H1 (cell line): ENCODE measurements around the gene GATC. TPM values are rescaled to one million over a fixed set of nuclear protein-coding genes. Genes with fewer than 3 reads are reported as not detected.

Source experiments
- CTCF ChIA-PET: fragments of 300-600 bp; sonication (Branson Sonifier 250); formaldehyde crosslinking; loops from one replicate; lab custom pipeline; 2021; ENCODE audit not compliant: partially characterized antibody; lab: Charles Lee
- POLR2A ChIA-PET: fragments of 300-600 bp; sonication (Branson Sonifier 250); formaldehyde crosslinking; loops from one replicate; lab custom pipeline; 2021; ENCODE audit warnings: inconsistent platforms; ENCODE audit not compliant: partially characterized antibody; lab: Charles Lee
- DNase-seq, 2 experiments: peaks; one replicate each; pipeline versions ENCODE4 v3.0.0 to v3.0.0-alpha.2; 2010 to 2022; ENCODE audit warnings: low spot score in 2 of 2, low read depth in 1 of 2, mixed read lengths in 1 of 2
- FAIRE-seq: peaks from 2 replicates; lab custom pipeline; 2011; peaks lifted over from hg19 to GRCh38; lab: Jason Lieb, UNC
- H2AFZ ChIP-seq: 2 replicates; pipeline ENCODE4 v1.8.1; 2012; ENCODE audit warnings: low read length, inconsistent platforms
- H2AK5ac ChIP-seq: 2 replicates; pipeline ENCODE4 v1.6.1; 2013; ENCODE audit warnings: low read depth, low read length
- H2BK120ac ChIP-seq: replicated peaks from 2 replicates; pipeline ENCODE3; 2013; ENCODE audit warnings: low read depth, low read length, inconsistent platforms
- H2BK12ac ChIP-seq: 2 replicates; pipeline ENCODE4 v1.6.1; 2013; ENCODE audit warnings: low read depth, low read length
- H2BK15ac ChIP-seq: 2 replicates; pipeline ENCODE4 v1.6.1; 2013; ENCODE audit warnings: low read length
- H2BK20ac ChIP-seq: 2 replicates; pipeline ENCODE4 v1.6.1; 2013; ENCODE audit warnings: low read length
- H2BK5ac ChIP-seq: 2 replicates; pipeline ENCODE4 v1.6.1; 2013; ENCODE audit warnings: low read depth, low read length
- H3K14ac ChIP-seq: 2 replicates; pipeline ENCODE4 v1.6.1; 2013; ENCODE audit warnings: inconsistent platforms; ENCODE audit not compliant: insufficient read length
- H3K18ac ChIP-seq: 2 replicates; pipeline ENCODE4 v1.6.1; 2013; ENCODE audit warnings: low read length; ENCODE audit errors: extremely low read depth
- H3K23ac ChIP-seq: 2 replicates; pipeline ENCODE4 v1.6.1; 2013; ENCODE audit warnings: inconsistent platforms; ENCODE audit not compliant: insufficient read length
- H3K23me2 ChIP-seq: 2 replicates; pipeline ENCODE4 v1.6.1; 2013; ENCODE audit warnings: low read depth, low read length
- H3K27ac ChIP-seq: 2 replicates; pipeline ENCODE4 v1.6.1; 2011; ENCODE audit warnings: low read depth, low read length, inconsistent platforms
- H3K27me3 ChIP-seq, 4 experiments: replicated peaks in 1 of 4; 1 replicate in 1 of 4; 2 replicates in 3 of 4; pipeline versions ENCODE4 v1.6.1 to v1.8.1; 2011 to 2013; ENCODE audit warnings: low read length in 3 of 4, mild to moderate bottlenecking in 3 of 4, inconsistent platforms in 2 of 4, mixed read lengths in 2 of 4, moderate library complexity in 1 of 4; ENCODE audit not compliant: control insufficient read depth in 3 of 4, insufficient read depth in 3 of 4; ENCODE audit errors: extremely low read depth in 1 of 4
- H3K36me3 ChIP-seq, 4 experiments: 2 replicates each; pipeline versions ENCODE4 v1.6.1 to v1.8.1; 2011 to 2013; ENCODE audit warnings: mild to moderate bottlenecking in 4 of 4, low read length in 3 of 4, moderate library complexity in 2 of 4, control low read depth in 1 of 4, inconsistent platforms in 1 of 4; ENCODE audit not compliant: insufficient read depth in 4 of 4, control insufficient read depth in 2 of 4
- H3K4ac ChIP-seq: replicated peaks from 2 replicates; pipeline ENCODE3; 2013; ENCODE audit warnings: low read length, low read depth, mixed read lengths, inconsistent platforms; ENCODE audit not compliant: insufficient read length
- H3K4me1 ChIP-seq, 4 experiments: replicated peaks in 1 of 4; 1 replicate in 1 of 4; 2 replicates in 3 of 4; pipeline versions ENCODE4 v1.6.1 to v1.8.1; 2011 to 2013; ENCODE audit warnings: low read length in 3 of 4, inconsistent platforms in 2 of 4, mixed read lengths in 1 of 4; ENCODE audit not compliant: insufficient read depth in 4 of 4, control insufficient read depth in 3 of 4
- H3K4me2 ChIP-seq, 2 experiments: 2 replicates each; pipeline versions ENCODE4 v1.6.1 to v1.8.1; 2011 to 2013; ENCODE audit warnings: low read depth in 2 of 2, low read length in 2 of 2, control low read depth in 1 of 2, inconsistent platforms in 1 of 2, mild to moderate bottlenecking in 1 of 2; ENCODE audit not compliant: insufficient read depth in 1 of 2
- H3K4me3 ChIP-seq, 4 experiments: fragments of 200-600, 300-600 bp in 1 of 4; sonication (generic), shearing (Covaris generic), sonication (Bioruptor Twin) in 1 of 4; 2 replicates each; pipeline versions ENCODE4 v1.5.1 to v1.8.1; 2011 to 2016; ENCODE audit warnings: low read length in 4 of 4, low read depth in 3 of 4, control low read depth in 2 of 4, inconsistent platforms in 2 of 4, mild to moderate bottlenecking in 2 of 4, mixed read lengths in 1 of 4, moderate library complexity in 1 of 4; ENCODE audit not compliant: insufficient read depth in 2 of 4; ENCODE audit errors: extremely low read depth in 1 of 4
- H3K56ac ChIP-seq: replicated peaks from 2 replicates; pipeline ENCODE3; 2013; ENCODE audit warnings: low read depth, mild to moderate bottlenecking, mixed read lengths, low read length, inconsistent platforms; ENCODE audit not compliant: insufficient read length
- H3K79me1 ChIP-seq: 2 replicates; pipeline ENCODE4 v1.6.1; 2013; ENCODE audit warnings: low read depth, low read length, control low read depth
- H3K79me2 ChIP-seq, 2 experiments: 2 replicates each; pipeline versions ENCODE4 v1.6.1 to v1.8.1; 2012 to 2013; ENCODE audit warnings: low read length in 2 of 2, mild to moderate bottlenecking in 2 of 2, inconsistent platforms in 1 of 2; ENCODE audit not compliant: insufficient read depth in 2 of 2, control insufficient read depth in 1 of 2
- H3K9ac ChIP-seq, 4 experiments: replicated peaks in 1 of 4; 1 replicate in 1 of 4; 2 replicates in 3 of 4; pipeline versions ENCODE4 v1.6.1 to v1.8.1; 2011 to 2013; ENCODE audit warnings: low read depth in 3 of 4, low read length in 3 of 4, control low read depth in 2 of 4, mild to moderate bottlenecking in 2 of 4, moderate library complexity in 2 of 4, inconsistent platforms in 1 of 4; ENCODE audit errors: extremely low read depth in 1 of 4
- H3K9me3 ChIP-seq, 2 experiments: 2 replicates each; pipeline versions ENCODE4 v1.6.1 to v1.8.1; 2012 to 2013; ENCODE audit warnings: mild to moderate bottlenecking in 2 of 2, moderate library complexity in 2 of 2, control low read depth in 1 of 2, inconsistent platforms in 1 of 2, low read depth in 1 of 2, low read length in 1 of 2, mixed read lengths in 1 of 2; ENCODE audit not compliant: insufficient read depth in 2 of 2
- H4K20me1 ChIP-seq, 2 experiments: replicated peaks in 1 of 2; 2 replicates each; pipeline versions ENCODE3 to v1.8.1; 2011 to 2013; ENCODE audit warnings: inconsistent platforms in 2 of 2, low read length in 2 of 2, mild to moderate bottlenecking in 1 of 2; ENCODE audit not compliant: insufficient read depth in 2 of 2, control insufficient read depth in 1 of 2
- H4K5ac ChIP-seq: 2 replicates; pipeline ENCODE4 v1.6.1; 2013; ENCODE audit warnings: low read length, low read depth, mixed read lengths, inconsistent platforms; ENCODE audit not compliant: insufficient read length
- H4K8ac ChIP-seq: 2 replicates; pipeline ENCODE4 v1.8.0; 2013; ENCODE audit warnings: mild to moderate bottlenecking, moderate library complexity, low read length, inconsistent platforms; ENCODE audit not compliant: insufficient read depth; ENCODE audit errors: extremely low read depth
- H4K91ac ChIP-seq: replicated peaks from 2 replicates; pipeline ENCODE3; 2013; ENCODE audit warnings: low read length, mixed read lengths, inconsistent platforms; ENCODE audit not compliant: insufficient read length
- NANOG ChIP-seq: IDR thresholded peaks from 2 replicates; pipeline ENCODE4 v1.6.1; 2011; ENCODE audit warnings: low read length, low read depth, mild to moderate bottlenecking, inconsistent platforms; ENCODE audit not compliant: insufficient read depth, poor library complexity, severe bottlenecking
- NRF1 ChIP-seq: IDR thresholded peaks from 2 replicates; pipeline ENCODE4 v1.6.1; 2011; ENCODE audit warnings: mild to moderate bottlenecking, low read depth, low read length, improper control_type of control experiment
- POLR2A ChIP-seq, 2 experiments: IDR thresholded peaks; 1 replicate in 1 of 2; 2 replicates in 1 of 2; pipeline ENCODE4 v1.6.1; 2011; ENCODE audit warnings: low read depth in 2 of 2, low read length in 2 of 2, mild to moderate bottlenecking in 2 of 2; ENCODE audit errors: control extremely low read depth in 1 of 2
- POU5F1 ChIP-seq: IDR thresholded peaks from 2 replicates; pipeline ENCODE4 v1.6.1; 2011; ENCODE audit warnings: low read depth, mild to moderate bottlenecking, low read length, moderate library complexity
- ZNF274 ChIP-seq: IDR thresholded peaks from 2 replicates; pipeline ENCODE4 v1.7.0; 2012; ENCODE audit warnings: low read length, borderline replicate concordance; ENCODE audit errors: extremely low read depth
- WGBS, 2 experiments: shearing (Covaris generic) in 1 of 2; methylation state at CpG; one replicate each; pipeline versions ENCODE4 v1.1.6 to v1.1.7; 2013 to 2015; ENCODE audit warnings: low lambda C conversion rate in 2 of 2, mixed read lengths in 2 of 2, inconsistent platforms in 1 of 2, low coverage in 1 of 2, missing lambda C conversion rate in 1 of 2; ENCODE audit not compliant: insufficient replicate concordance in 2 of 2, insufficient coverage in 1 of 2, insufficient read length in 1 of 2; ENCODE audit errors: extremely low coverage in 1 of 2, missing lambda C conversion rate in 1 of 2; 5-methylcytosine and 5-hydroxymethylcytosine counted together
- polyA plus RNA-seq, 7 experiments: library from polyadenylated mRNA; depleted of rRNA in 3 of 7; stranded (reverse) in 5 of 7; unstranded in 2 of 7; fragments of >200 nt in 5 of 7; fragments of 200-250 nt in 2 of 7; gene quantifications; 1 replicate in 5 of 7; 2 replicates in 1 of 7; 4 replicates in 1 of 7; pipeline versions ENCODE4 v1.2.1 to v1.2.3, GENCODE V29; 2011 to 2013; ENCODE audit warnings: missing spikeins in 2 of 7, mixed read lengths in 2 of 7
- total RNA-seq: library from RNA; stranded (reverse); fragmentation: NEBNext Ultra II Directional; extraction: Animal tissue kit (Norgen Biotek cat#: 25700); gene quantifications from 2 replicates; pipeline ENCODE4 v1.2.1, GENCODE V29; 2021

Gene GATC
- total and polyA plus RNA-seq, 2 of the 8 experiments (the other 6 are each of a cell fraction or from before 2014, with no cell fraction given) = 13.2 to 30.4 TPM

- Histone ChIP-seq H3K9ac (no peak overlapping the region), H3K9me3 (no peaks in the 10 kb centered on the region), H2AFZ (no peak overlapping the region), H4K8ac (no peak overlapping the region), H3K4me3 (no peak overlapping the region), H4K5ac (no peak overlapping the region), H3K27ac (no peak overlapping the region), H4K91ac (no peak overlapping the region), H2BK120ac (no peak overlapping the region), H3K23ac (no peak overlapping the region), H3K23me2 (no peaks in the 10 kb centered on the region), H3K79me1 (no peaks in the 10 kb centered on the region), H4K20me1 (peaks cover 0 to 1% of the 10 kb centered on the region in 2 experiments)
- 80% methylated on average over 1 of the region's 1 CpG; no CpG with 5 or more reads in 1 of the 2 experiments for WGBS, 2 experiments
- ChIA-PET CTCF (interaction anchor here (0.6 to 1.7 kb wide), 8 partner anchors 9 to 247 kb away, joined by 3 to 9 read pairs (median 4); no protein-coding TSS in a partner anchor), POLR2A (interaction anchor here (0.8 to 18.7 kb wide), 6 partner anchors 8 to 274 kb away, joined by 3 to 365 read pairs (median 6); partner anchors contain the start of genes DYNLL1, GATC, RNU4-2 and RPLP0)
- TF ChIP-seq POLR2A (IDR thresholded peaks at IDR 0.05; ENCODE audit: control extremely low read depth in 1 of 2, low read depth in 2 of 2, low read length in 2 of 2) (no peak), NRF1 (no peak), ZNF274 (no peak), POU5F1 (no peak), NANOG (no peak)
- TF ChIP-seq, all 59 proteins: peak for 0
- Histone ChIP-seq H3K14ac (no peak overlapping the region), H3K79me2 (no peaks in the 10 kb centered on the region), H3K27me3 (no peaks in the 10 kb centered on the region), H2BK5ac (no peak overlapping the region), H3K4me2 (no peak overlapping the region), H3K36me3 (no peaks in the 10 kb centered on the region), H3K4ac (no peak overlapping the region), H2BK15ac (no peak overlapping the region), H3K56ac (no peak overlapping the region), H3K4me1 (peaks cover 0 to 5% (median 0%) of the 10 kb centered on the region in 4 experiments; a peak in 1 of 7 replicates), H3K18ac (no peak overlapping the region), H2BK12ac (no peak overlapping the region), H2AK5ac (no peak overlapping the region), H2BK20ac (no peak overlapping the region)
- FAIRE-seq = no peak
- no peak for DNase-seq
Measured at GRCh38 chr12:120475643-120476042, 29.4 kb downstream of the GATC start.
